Measurements from ENCODE around the gene SNAI3.
A peak's percentile ranks its signal among the peaks of the same experiment; 100 is the strongest.

SNAI3 gene

GRCh38 chr16:88685156-88686061, 898 bp downstream of the SNAI3 start:
- DNase-seq (ENCODE audit: low spot score) = no peak
- Histone ChIP-seq H3K9me3 (ENCODE audit: severe bottlenecking) (no peaks in the 10 kb centered on the region), H3K36me3 (ENCODE audit: low read depth) (no peaks in the 10 kb centered on the region), H3K27me3 (ENCODE audit: insufficient read depth, poor library complexity, severe bottlenecking) (peaks cover 24% of the 10 kb centered on the region), H3K27ac (ENCODE audit: poor library complexity, severe bottlenecking) (no peak overlapping the region), H3K4me3 (ENCODE audit: severe bottlenecking) (peak overlapping the region; percentile 34), H3K4me1 (ENCODE audit: insufficient read depth, poor library complexity, severe bottlenecking) (no peaks in the 10 kb centered on the region)
- peak; percentile 49 for ATAC-seq (ENCODE audit: low read depth)
- peak; percentile 67 for TF ChIP-seq CTCF (IDR thresholded peaks at IDR 0.05; ENCODE audit: poor library complexity, severe bottlenecking)

GRCh38 chr16:88684569-88685155, 1.6 kb downstream of the SNAI3 start:
- H3K4me3 ChIP-seq (ENCODE audit: severe bottlenecking) = no peak overlapping the region
- no peak overlapping the region for H3K27ac ChIP-seq (ENCODE audit: poor library complexity, severe bottlenecking)
- no peak for ATAC-seq (ENCODE audit: low read depth)
- TF ChIP-seq CTCF (IDR thresholded peaks at IDR 0.05; ENCODE audit: poor library complexity, severe bottlenecking) = no peak
- DNase-seq (ENCODE audit: low spot score) = no peak
- no peaks in the 10 kb centered on the region for H3K9me3 ChIP-seq (ENCODE audit: severe bottlenecking)
- no peaks in the 10 kb centered on the region for H3K36me3 ChIP-seq (ENCODE audit: low read depth)
- H3K27me3 ChIP-seq (ENCODE audit: insufficient read depth, poor library complexity, severe bottlenecking) = peaks cover 24% of the 10 kb centered on the region
- H3K4me1 ChIP-seq (ENCODE audit: insufficient read depth, poor library complexity, severe bottlenecking) = no peaks in the 10 kb centered on the region

GRCh38 chr16:88681709-88682451, 4.4 kb downstream of the SNAI3 start:
- ATAC-seq (ENCODE audit: low read depth) = no peak

GRCh38 chr16:88681084-88681680, 5.1 kb downstream of the SNAI3 start:
- Histone ChIP-seq H3K27ac (ENCODE audit: poor library complexity, severe bottlenecking) (no peak overlapping the region), H3K4me1 (ENCODE audit: insufficient read depth, poor library complexity, severe bottlenecking) (peaks cover 5% of the 10 kb centered on the region), H3K27me3 (ENCODE audit: insufficient read depth, poor library complexity, severe bottlenecking) (peaks cover 15% of the 10 kb centered on the region), H3K4me3 (ENCODE audit: severe bottlenecking) (no peak overlapping the region), H3K36me3 (ENCODE audit: low read depth) (no peaks in the 10 kb centered on the region), H3K9me3 (ENCODE audit: severe bottlenecking) (no peaks in the 10 kb centered on the region)
- TF ChIP-seq CTCF (IDR thresholded peaks at IDR 0.05; ENCODE audit: poor library complexity, severe bottlenecking) = peak; percentile 32
- ATAC-seq (ENCODE audit: low read depth) (no peak), DNase-seq (ENCODE audit: low spot score) (peak; percentile 68)

More at GRCh38 chr16:88681709-88682451, 4.4 kb downstream of the SNAI3 start:
- peak; percentile 62 for DNase-seq (ENCODE audit: low spot score)
- H3K36me3 ChIP-seq (ENCODE audit: low read depth) = no peaks in the 10 kb centered on the region
- no peaks in the 10 kb centered on the region for H3K9me3 ChIP-seq (ENCODE audit: severe bottlenecking)
- no peak overlapping the region for H3K27ac ChIP-seq (ENCODE audit: poor library complexity, severe bottlenecking)
- no peak for TF ChIP-seq CTCF (IDR thresholded peaks at IDR 0.05; ENCODE audit: poor library complexity, severe bottlenecking)
- H3K27me3 ChIP-seq (ENCODE audit: insufficient read depth, poor library complexity, severe bottlenecking) = peaks cover 16% of the 10 kb centered on the region
- H3K4me1 ChIP-seq (ENCODE audit: insufficient read depth, poor library complexity, severe bottlenecking) = peaks cover 5% of the 10 kb centered on the region
- no peak overlapping the region for H3K4me3 ChIP-seq (ENCODE audit: severe bottlenecking)
